Lung microvascular endothelial cell (primary cell): Measurements from ENCODE around the gene RNF212. TPM values are rescaled to one million over a fixed set of nuclear protein-coding genes. Genes with fewer than 3 reads are reported as not detected.

Source experiments
- DNase-seq, 2 donors: peaks; one replicate each; pipeline versions ENCODE4 v3.0.0 to v3.0.0-alpha.2; 2010; ENCODE audit warnings: low read depth in 2 of 2
- total RNA-seq: library from RNA; depleted of rRNA; stranded (reverse); fragments of >200 nt; gene quantifications from 2 replicates; pipeline ENCODE4 v1.2.1, GENCODE V29; 2014

The RNF212 gene
- total RNA-seq, 1 donor from 2014 or later = 0.79 TPM

- no peak for DNase-seq
These were observed 22.6 kb downstream of the RNF212 start for GRCh38 chr4:1090465-1091440.

- DNase-seq = no peak
These were observed 23.3 kb downstream of the RNF212 start for GRCh38 chr4:1090036-1090435.

DNA sequence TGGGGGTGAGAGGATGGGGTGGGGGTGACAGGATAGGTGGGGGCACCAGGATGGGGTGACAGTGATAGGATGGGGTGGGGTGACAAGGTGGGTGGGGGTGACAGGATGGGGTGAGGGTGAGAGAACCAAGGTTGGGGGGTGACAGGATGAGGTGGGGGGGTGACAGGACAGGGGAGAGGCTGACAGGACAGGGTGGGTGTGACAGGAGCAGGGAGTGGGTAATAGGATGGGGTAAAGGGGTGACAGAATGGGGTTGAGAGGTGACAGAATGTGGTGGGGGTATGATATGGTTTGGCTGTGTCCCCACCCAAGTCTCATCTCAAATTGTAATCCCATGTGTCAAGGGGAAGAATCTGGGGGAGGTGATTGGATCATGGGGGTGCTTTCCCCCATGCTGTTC, 26.0 kb downstream of the RNF212 start:
- no peak for DNase-seq

- no peak for DNase-seq
These were observed 27.4 kb downstream of the RNF212 start for GRCh38 chr4:1086011-1086410.

GRCh38 chr4:1085404-1085799, 28.0 kb downstream of the RNF212 start:
- no peak for DNase-seq

DNA sequence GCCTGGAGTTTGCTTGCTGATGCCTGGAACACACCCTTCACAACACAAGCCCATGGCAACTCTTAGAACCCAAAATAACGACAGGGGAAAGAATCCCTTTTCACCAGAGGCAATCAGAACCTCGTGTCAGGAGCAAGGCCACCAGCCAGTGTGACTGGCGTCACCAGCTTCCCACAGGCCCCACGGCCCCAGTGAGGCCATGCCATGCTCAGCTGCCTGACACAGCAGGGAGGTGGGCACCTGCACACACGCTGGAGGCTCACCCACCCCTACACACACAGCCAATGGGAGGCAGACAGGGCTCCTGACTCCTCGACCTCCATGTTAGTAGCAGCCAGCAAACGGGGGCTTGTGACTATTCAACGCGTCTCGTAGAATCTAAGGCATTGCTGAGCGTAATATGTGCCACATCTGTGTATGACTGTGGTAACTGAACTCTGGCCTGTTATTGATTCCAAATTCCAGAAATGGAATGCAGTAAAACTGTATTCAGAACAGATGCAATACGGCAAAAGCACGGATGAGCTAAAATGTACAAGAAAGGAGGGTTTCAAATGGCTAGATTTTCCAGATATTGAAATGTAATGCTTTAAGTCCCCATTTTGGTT, 28.5 kb downstream of the RNF212 start:
- no peak for DNase-seq

DNA sequence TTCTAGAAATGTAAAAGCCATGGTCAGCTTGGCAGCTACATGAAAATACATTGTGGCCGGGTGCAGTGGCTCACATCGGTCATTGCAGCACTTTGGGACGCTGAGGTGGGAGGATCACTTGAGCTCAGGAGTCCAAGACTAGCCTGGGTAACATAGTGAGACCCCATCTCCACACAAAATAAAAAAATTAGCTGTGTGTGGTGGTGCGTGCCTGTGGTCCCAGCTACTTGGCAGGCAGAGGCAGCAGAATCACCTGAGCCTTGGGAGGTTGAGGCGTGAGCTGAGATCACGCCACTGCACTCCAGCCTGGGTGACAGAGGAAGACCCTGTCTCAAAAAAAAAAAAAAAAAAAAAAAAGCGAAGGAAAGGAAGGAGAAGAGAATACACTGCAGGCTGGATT, 29.0 kb downstream of the RNF212 start:
- DNase-seq = no peak

DNA sequence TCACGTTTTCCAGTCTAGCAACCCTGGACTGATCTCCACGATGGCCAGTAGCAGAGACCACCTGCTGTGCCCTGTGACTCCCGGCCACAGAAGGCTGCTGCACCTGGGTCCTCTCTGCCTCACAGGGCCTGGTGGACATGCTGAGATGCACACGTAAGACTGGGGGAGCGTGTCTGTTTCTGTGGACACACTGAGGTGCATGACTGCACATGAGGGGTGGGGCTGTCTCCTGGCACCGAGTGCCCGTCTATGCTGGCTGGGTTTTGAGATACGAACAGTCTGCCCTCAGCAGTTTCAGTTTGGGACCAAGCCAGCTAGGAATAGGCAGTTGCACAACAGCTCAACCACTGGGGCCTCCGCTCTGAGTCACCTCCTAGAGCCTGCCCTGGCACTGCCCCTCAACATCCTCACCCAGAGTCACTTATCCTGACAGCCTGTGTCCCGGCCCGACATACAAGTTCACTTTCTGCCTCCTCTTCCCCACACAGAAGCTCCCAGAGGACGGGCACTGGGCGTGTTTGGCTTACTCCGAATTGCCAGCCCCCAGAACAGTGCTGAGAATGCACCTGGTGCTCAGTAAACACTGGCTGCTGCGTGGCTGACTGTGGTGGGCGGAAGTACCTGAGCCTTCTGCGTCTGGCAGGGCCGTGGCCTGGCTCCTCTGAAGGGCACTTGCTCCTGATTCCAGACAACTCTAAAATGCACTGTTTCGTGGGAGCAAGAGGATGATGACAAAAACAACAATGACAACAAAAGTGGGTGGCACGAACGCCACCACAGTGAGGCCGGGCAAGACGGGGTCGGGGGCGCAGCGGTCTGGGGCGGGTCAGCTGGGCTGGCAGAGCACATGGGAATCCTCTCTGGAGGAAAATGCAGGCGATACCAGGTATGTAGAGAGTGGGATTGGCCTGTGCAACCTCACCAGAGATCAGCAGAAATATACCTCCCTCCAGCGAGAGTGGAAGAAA, 30.9 kb downstream of the RNF212 start:
- DNase-seq = peak; percentile 11 to 51

GRCh38 chr4:1081689-1082040, 31.7 kb downstream of the RNF212 start:
- DNase-seq = no peak

GRCh38 chr4:1080961-1081688, 32.2 kb downstream of the RNF212 start:
- DNase-seq = no peak

DNA sequence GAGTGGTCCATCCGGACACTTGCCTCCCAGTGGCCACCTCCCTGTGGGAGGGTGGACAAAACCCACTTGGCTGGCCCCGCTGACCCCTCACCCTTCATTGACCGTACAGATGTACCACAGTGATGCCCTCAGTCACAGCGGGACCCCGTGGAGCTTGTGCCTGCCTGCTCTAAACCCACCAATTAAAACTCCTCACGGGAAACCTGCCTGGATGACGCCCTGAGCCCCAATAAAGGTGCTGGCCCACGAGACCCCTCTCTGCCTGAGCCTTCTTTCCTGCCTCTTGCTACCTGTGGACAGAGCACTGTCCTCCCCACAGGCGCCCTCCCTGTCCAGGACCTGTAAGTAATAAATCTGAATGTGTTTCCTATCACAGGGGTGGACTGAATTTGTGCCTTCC, 32.9 kb downstream of the RNF212 start:
- no peak for DNase-seq

- DNase-seq = no peak
These were observed 33.6 kb downstream of the RNF212 start for GRCh38 chr4:1079711-1080265.

- DNase-seq = no peak
These were observed 34.9 kb downstream of the RNF212 start for GRCh38 chr4:1078490-1078889.

- DNase-seq = no peak
These were observed 35.5 kb downstream of the RNF212 start for GRCh38 chr4:1077711-1078477.

DNA sequence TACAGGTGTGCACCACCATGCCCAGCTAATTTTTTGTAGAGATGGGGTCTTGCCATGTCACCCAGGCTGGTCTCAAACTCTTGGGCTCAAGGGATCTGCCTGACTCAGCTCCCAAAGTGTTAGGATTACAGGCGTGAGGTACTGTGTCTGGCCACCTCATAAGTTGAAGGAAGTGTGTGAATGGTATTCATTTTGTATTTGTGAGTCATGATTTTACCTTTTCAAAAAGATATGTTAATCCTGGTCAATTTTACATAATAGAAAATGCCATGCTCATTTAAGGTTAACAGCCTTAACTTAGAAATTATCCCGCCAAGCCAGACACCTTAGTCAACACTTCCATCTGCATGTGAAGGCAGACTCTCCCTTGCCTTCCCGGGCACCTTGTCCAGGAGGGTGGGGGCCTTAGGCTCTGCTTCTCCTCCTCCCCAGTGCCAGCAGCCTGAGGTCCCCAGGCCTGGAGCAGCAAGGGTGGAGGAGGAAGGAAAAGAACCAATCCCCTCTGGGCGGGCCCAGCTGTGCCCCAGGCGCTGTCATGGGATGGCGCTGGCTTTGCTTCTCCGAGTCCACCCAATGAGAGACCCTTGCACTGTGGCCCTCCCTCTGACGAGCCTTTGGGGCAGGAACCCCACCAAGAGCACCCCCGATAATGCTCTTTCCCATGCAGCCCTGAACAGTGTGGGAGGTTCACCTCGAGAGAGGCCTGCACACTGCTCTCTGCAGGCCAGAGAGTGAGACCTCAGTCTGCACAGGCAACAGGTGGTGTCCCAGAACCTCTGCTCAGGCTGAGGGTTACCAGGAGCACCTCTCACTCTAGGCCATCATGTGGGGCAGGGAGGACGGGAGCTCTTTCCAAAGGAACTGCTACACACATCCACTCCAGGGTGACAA, 37.3 kb downstream of the RNF212 start:
- no peak for DNase-seq

GRCh38 chr4:1075225-1075624, 38.1 kb downstream of the RNF212 start:
- DNase-seq = no peak

DNA sequence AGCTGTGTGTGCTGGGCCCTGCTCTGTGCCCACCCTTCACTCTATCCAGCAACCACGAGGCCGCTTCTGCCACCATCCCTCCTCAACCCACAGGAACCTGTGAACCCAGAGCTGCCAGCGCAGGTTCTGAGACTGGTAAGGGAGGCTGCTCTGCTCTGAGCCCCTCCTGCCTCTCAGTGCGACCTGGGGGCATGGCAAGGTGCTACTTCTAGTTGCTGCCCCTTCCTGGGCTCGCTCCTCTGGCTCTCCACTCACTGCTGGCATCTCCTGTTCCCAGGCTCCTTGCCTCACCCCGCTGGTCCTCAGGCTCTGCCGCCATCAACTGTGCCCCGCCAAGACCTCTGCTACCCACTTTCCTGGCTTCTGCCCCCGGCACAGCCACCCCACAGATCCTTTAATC, 39.3 kb downstream of the RNF212 start:
- DNase-seq = no peak

DNA sequence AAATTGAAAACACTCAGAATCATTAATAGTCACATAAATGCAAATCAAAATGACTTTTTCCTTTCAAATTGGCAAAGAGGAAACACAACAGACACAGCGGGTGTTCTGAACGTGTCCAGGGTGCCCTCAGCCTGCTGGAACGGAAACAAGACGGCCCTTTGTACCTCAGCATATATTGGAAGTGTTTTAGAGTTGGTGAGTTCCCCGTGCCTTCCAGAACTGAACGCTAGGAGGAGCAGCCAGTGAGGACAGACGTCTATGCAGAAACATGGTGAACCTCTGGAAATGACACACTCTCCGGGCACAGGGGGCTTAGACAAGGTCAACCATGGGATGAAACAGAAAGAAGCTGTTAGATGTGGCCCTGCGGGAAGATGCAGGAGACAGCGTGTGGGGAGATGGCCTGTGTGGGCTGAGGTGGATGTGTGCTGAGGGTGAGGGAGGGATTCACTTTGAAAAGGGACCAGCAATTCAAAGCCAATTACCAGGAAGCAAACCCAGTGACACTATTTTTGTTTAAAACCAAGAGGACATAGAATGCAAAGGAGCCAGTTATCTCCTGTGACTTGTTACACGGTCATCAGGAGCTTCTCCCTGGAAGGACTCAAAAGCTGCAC, 40.4 kb downstream of the RNF212 start:
- peak; percentile 69 to 72 for DNase-seq

DNA sequence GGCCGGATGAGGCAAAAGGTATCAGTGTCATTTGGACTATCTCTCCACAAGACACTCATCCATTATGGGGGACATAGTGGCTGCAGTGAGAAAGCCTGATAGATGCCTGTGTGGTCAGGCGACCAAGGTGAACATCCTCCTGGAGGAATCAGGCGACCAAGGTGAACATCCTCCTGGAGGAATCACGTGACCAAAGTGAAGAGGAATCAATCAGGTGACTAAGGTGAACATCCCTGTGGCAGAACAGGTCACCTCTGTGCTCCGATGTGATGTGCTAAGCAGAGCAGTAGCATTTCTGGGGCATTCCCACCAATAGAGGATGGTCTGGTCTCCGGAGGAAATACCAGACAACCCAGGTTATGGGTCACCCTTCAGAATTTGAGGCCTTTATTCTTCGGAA, 44.0 kb downstream of the RNF212 start:
- DNase-seq = no peak
